Measurements from ENCODE around the gene CHRNA10.

Gene CHRNA10

GRCh38 chr11:3669742-3670183 is 1.4 kb downstream of the CHRNA10 start:
- Histone ChIP-seq H3F3A (ENCODE audit: low read depth) (no peaks in the 10 kb centered on the region), H3K9ac (ENCODE audit: low read depth, low read length, poor library complexity, severe bottlenecking) (no peak overlapping the region), H3K27me3 (ENCODE audit: insufficient read depth, low read length, poor library complexity, severe bottlenecking) (no peaks in the 10 kb centered on the region), H3K9me3 (ENCODE audit: insufficient read depth, low read depth, low read length) (no peaks in the 10 kb centered on the region), H3K4me3 (ENCODE audit: low read length, poor library complexity, severe bottlenecking) (no peak overlapping the region), H3K36me3 (ENCODE audit: insufficient read depth, low read length) (peaks cover 35% of the 10 kb centered on the region; the same call in 1 of the 2 replicates), H3K9me2 (replicated peaks; ENCODE audit: low read depth, low read length) (no peaks in the 10 kb centered on the region), H2AFZ (ENCODE audit: low read length) (no peak overlapping the region), H4K20me1 (ENCODE audit: insufficient read depth, low read length, poor library complexity, severe bottlenecking) (no peaks in the 10 kb centered on the region), H3K4me2 (ENCODE audit: low read depth, low read length, poor library complexity, severe bottlenecking) (no peak overlapping the region), H3K79me2 (ENCODE audit: insufficient read depth, low read length) (no peaks in the 10 kb centered on the region), H3K4me1 (ENCODE audit: insufficient read depth, low read length, poor library complexity, severe bottlenecking) (no peaks in the 10 kb centered on the region)
- no peak for TF ChIP-seq EZH2phosphoT487 (IDR thresholded peaks at IDR 0.05; ENCODE audit: borderline replicate concordance)
- TF ChIP-seq CTCF (conservative IDR thresholded peaks at IDR 0.05; ENCODE audit: low read length), result no peak

- no peaks in the 10 kb centered on the region for H3K4me1 ChIP-seq (ENCODE audit: insufficient read depth, low read length, poor library complexity, severe bottlenecking)
- no peaks in the 10 kb centered on the region for H3K79me2 ChIP-seq (ENCODE audit: insufficient read depth, low read length)
- no peak overlapping the region for H3K4me3 ChIP-seq (ENCODE audit: low read length, poor library complexity, severe bottlenecking)
- H3K9me3 ChIP-seq (ENCODE audit: insufficient read depth, low read depth, low read length), result no peaks in the 10 kb centered on the region
- H3K27me3 ChIP-seq (ENCODE audit: insufficient read depth, low read length, poor library complexity, severe bottlenecking), result no peaks in the 10 kb centered on the region
- H3F3A ChIP-seq (ENCODE audit: low read depth), result no peaks in the 10 kb centered on the region
- H3K9ac ChIP-seq (ENCODE audit: low read depth, low read length, poor library complexity, severe bottlenecking), result no peak overlapping the region
- no peak overlapping the region for H2AFZ ChIP-seq (ENCODE audit: low read length)
- peaks cover 29% of the 10 kb centered on the region; the same call in 1 of the 2 replicates for H3K36me3 ChIP-seq (ENCODE audit: insufficient read depth, low read length)
- TF ChIP-seq CTCF (conservative IDR thresholded peaks at IDR 0.05; ENCODE audit: low read length) (no peak), EZH2phosphoT487 (IDR thresholded peaks at IDR 0.05; ENCODE audit: borderline replicate concordance) (no peak)
- no peak overlapping the region for H3K4me2 ChIP-seq (ENCODE audit: low read depth, low read length, poor library complexity, severe bottlenecking)
- H3K9me2 ChIP-seq (replicated peaks; ENCODE audit: low read depth, low read length), result no peaks in the 10 kb centered on the region
- no peaks in the 10 kb centered on the region for H4K20me1 ChIP-seq (ENCODE audit: insufficient read depth, low read length, poor library complexity, severe bottlenecking)
These were observed 2.1 kb downstream of the CHRNA10 start for GRCh38 chr11:3669128-3669527.

- no peaks in the 10 kb centered on the region for H3K9me3 ChIP-seq (ENCODE audit: insufficient read depth, low read depth, low read length)
- H3K9me2 ChIP-seq (replicated peaks; ENCODE audit: low read depth, low read length), result no peaks in the 10 kb centered on the region
- no peaks in the 10 kb centered on the region for H3K4me1 ChIP-seq (ENCODE audit: insufficient read depth, low read length, poor library complexity, severe bottlenecking)
- no peak overlapping the region for H3K4me3 ChIP-seq (ENCODE audit: low read length, poor library complexity, severe bottlenecking)
- H3K27me3 ChIP-seq (ENCODE audit: insufficient read depth, low read length, poor library complexity, severe bottlenecking), result no peaks in the 10 kb centered on the region
- no peak overlapping the region for H3K4me2 ChIP-seq (ENCODE audit: low read depth, low read length, poor library complexity, severe bottlenecking)
- H3K9ac ChIP-seq (ENCODE audit: low read depth, low read length, poor library complexity, severe bottlenecking), result no peak overlapping the region
- H3K79me2 ChIP-seq (ENCODE audit: insufficient read depth, low read length), result no peaks in the 10 kb centered on the region
- peaks cover 13% of the 10 kb centered on the region; the same call in 1 of the 2 replicates for H3K36me3 ChIP-seq (ENCODE audit: insufficient read depth, low read length)
- no peaks in the 10 kb centered on the region for H3F3A ChIP-seq (ENCODE audit: low read depth)
- no peaks in the 10 kb centered on the region for H4K20me1 ChIP-seq (ENCODE audit: insufficient read depth, low read length, poor library complexity, severe bottlenecking)
- TF ChIP-seq CTCF (conservative IDR thresholded peaks at IDR 0.05; ENCODE audit: low read length), result no peak
- TF ChIP-seq EZH2phosphoT487 (IDR thresholded peaks at IDR 0.05; ENCODE audit: borderline replicate concordance), result no peak
- H2AFZ ChIP-seq (ENCODE audit: low read length), result no peak overlapping the region
These were observed 3.8 kb downstream of the CHRNA10 start for GRCh38 chr11:3667149-3668035.
